HG03460 (cell line): ENCODE results near the gene KIF5A.
"Not testable (repeated sequence)": the region's sequence is repeated elsewhere in the genome, so short reads cannot be mapped to it uniquely, and the experiment has no call there.

Experiments used
- ATAC-seq: cut with Tn5 transposase; IDR thresholded peaks from one replicate; pipeline ENCODE4 v1.9.1; 2021; ENCODE audit not compliant: unreplicated experiment

Gene KIF5A

DNA sequence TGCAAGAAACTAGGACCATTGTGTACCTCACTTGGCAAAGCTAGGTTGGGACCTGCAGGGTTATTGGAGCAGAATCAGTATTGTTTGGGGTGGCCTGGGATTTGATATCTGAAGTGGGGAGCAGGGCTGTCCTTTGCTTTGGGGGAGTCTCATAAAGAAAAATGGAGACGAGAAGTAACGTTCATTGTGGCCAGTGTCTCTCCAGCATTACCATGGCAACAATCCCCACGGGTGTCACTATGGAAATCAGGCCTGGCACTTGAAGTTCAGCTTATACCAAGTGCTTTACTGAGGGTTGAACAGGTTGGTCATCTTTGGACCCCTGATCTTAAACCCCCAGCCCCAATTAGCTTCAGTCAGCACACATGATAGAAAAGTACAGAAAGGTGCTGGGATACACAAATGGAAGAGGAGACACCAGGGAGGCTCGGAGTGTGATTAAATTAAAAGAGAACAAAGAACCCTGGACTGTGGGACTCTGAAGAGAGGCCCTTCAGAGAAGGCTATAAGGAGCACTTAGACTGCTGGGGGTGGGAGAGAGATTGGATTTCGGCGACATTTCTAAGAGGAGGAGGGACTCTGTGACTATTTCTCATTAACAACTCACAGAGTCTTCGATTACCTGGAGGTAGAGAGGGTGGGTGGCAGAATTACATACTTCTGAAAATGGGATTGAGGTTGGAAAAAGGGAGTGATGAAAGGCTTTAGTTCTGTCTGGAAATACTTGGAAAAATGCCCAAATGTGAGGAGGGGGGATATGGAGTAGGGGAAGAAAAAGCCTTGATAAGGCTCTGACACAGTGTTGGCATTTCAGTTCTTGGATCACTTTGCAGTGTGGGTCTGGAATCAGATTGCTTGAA is 3.7 kb downstream of the KIF5A start:
- ATAC-seq = no peak

DNA sequence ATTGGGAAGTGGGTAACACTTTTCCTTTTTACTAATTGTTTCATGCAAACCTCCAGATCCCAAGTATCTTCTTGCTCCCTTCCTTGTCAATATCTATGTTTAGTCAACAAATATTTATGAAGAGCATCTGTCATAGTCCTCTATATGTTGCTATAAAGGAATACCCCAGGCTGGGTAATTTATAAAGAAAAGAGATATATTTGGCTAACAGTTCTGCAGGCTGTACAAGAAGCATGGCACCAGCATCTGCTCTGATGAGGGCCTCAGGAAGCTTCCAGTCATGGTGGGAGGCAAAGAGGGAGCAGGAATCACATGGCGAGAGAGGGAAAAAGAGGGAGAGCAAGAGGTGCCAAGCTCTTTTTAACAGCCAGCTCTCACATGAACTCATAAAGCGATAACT is 4.6 kb downstream of the KIF5A start:
- no peak for ATAC-seq

DNA sequence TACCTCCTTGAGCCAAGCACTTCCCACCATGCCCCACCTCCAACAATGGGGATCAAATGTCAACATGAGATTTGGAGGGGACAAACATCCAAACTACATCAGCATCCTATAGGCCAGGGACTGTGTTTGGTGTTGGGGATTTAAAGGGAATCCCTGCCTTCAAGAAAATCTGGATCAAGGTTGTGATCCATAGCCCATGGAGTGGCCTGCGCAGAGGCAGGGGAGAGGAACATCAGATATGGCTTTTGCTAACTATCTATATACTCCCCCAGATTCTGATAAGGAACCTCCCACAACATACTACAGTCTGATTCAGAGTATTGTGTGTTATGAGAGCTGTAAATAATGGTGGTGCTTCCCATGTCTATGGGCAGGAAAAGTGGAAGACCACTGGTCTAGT is 5.1 kb downstream of the KIF5A start:
- ATAC-seq = no peak

DNA sequence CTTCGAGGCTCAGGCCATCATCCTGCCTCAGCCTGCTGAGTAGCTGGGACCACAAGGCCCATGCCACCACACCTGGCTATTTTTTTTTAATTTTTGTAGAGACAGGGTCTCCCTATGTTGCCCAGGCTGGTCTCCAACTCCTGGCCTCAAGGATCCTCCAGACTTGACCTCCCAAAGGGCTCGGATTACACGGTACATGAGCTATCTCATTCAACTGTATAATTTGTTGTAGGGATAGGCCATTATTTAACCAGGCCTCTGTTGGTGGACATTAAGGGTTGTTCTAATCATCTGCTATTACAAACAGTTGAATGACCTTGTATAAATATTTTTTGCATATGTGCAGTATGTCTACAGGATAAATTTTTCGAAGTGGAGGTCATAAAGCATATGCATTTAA is 9.0 kb downstream of the KIF5A start:
- no peak for ATAC-seq

DNA sequence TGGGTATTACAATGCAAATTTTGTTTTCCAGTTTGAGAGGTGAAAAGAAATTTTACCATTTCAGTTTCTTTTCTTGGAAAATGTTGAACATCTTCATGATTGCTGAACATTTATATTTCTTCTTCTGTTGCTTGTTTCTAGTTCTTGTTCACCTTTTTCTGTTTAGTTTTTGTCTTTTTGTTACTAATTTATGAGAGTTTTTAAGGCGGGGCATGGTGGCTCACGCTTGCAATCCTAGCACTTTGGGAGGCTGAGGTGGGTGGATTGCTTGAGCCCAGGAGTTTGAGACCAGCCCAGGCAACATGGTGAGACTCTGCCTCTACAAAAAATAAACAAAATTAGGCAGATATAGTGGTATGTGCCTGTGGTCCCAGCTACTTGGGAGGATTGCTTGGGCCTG is 10.7 kb downstream of the KIF5A start:
- ATAC-seq = no peak

DNA sequence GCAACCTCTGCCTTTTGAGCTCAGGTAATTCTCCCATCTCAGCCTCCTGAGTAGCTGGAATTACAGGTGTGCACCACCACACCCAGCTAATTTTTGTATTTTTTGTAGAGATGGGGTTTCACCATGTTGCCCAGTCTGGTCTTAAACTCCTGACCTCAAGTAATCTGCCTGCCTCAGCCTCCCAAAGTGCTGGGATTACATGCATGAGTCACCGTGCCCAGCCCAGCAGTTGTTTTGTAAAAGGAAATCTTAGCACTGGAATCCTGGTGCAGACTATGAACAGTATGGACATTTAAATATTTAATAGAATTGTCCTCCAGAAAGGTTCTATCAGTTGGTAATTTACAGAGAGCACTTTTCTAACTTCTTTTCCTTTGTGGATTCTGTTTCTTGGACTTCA is 11.3 kb downstream of the KIF5A start:
- ATAC-seq = not testable (repeated sequence)

DNA sequence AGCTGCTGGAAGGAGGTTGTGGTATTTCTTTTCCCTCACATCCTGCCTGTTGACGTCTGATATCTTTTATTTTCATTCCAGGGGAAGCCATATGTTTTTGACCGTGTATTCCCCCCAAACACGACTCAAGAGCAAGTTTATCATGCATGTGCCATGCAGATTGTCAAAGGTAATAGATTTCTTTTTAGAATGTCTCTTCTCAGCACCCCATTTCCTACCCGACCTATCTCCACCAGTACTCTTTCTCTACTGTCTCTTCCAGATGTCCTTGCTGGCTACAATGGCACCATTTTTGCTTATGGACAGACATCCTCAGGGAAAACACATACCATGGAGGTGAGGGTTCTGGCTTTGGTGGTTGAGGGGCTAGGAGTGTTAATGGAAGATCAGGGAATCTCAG is 13.5 kb downstream of the KIF5A start:
- ATAC-seq = no peak

DNA sequence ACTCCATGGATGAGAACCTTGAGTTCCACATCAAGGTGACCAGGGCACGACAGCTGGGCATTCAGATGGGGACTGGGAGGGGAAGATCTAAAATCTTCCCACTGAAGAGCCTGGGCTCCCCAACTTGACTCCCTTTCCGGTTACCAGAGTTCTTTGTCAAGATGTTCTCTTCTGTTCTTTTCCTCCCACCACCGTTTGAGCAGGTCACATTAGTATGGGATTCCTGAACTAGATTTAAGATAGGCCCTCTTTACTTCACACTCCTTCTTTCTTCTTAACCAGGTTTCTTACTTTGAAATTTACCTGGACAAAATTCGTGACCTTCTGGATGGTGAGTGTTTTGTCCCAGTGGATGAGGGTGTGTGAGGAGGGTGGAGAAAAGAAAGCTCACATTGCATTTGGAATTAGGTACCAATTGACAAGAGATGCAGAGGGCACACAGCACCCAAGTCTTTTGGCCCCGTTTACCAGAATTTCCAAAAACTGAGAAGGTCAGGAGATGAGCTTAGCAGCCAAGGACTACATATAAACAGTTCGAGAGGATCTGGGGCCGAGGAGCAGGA is 14.4 kb downstream of the KIF5A start:
- no peak for ATAC-seq

DNA sequence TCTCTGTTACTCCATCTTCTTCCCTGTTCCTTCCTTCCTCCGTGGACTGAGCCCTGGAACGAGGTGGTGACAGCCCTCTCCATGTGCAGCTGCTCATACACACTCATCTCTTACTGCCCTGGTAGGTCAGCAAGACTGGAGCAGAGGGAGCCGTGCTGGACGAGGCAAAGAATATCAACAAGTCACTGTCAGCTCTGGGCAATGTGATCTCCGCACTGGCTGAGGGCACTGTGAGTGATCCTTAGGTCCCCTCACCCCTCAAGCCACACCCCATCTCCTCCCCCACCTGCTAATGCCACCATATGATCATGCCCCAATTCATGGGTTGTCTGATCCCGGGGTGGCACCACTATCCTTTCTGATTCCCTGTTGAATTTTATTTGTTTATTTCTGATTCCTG is 19.0 kb downstream of the KIF5A start:
- ATAC-seq = no peak

DNA sequence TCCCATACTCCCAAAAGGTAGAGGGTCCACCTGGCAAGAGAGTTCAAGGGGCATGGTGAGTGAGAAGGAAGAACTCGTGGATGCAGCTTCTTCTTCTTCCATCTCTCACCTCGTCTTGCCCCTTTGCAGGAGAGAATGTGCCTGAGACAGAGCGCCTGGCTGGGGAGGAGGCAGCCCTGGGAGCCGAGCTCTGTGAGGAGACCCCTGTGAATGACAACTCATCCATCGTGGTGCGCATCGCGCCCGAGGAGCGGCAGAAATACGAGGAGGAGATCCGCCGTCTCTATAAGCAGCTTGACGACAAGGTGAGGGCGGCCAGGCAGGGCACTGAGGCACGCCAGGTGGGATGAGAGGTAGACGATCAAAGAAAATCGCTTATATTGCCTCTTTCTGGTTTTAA is 20.0 kb downstream of the KIF5A start:
- no peak for ATAC-seq

DNA sequence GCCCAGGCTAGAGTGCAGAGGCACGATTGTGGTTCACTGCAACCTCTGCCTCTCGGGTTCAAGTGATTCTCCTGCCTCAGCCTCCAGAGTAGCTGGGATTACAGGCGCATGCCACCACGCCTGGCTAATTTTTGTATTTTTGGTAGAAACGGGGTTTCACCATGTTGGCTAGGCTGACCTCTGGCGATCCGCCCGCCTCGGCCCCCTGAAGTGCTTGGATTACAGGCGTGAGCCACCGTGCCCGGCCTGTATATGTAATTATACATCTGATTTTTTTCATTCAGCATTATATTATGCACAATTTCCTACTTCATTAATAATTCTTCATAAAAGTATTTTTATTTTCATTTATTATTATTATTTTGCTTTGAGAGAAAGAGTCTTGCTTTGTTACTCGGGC is 20.6 kb downstream of the KIF5A start:
- ATAC-seq = not testable (repeated sequence)

DNA sequence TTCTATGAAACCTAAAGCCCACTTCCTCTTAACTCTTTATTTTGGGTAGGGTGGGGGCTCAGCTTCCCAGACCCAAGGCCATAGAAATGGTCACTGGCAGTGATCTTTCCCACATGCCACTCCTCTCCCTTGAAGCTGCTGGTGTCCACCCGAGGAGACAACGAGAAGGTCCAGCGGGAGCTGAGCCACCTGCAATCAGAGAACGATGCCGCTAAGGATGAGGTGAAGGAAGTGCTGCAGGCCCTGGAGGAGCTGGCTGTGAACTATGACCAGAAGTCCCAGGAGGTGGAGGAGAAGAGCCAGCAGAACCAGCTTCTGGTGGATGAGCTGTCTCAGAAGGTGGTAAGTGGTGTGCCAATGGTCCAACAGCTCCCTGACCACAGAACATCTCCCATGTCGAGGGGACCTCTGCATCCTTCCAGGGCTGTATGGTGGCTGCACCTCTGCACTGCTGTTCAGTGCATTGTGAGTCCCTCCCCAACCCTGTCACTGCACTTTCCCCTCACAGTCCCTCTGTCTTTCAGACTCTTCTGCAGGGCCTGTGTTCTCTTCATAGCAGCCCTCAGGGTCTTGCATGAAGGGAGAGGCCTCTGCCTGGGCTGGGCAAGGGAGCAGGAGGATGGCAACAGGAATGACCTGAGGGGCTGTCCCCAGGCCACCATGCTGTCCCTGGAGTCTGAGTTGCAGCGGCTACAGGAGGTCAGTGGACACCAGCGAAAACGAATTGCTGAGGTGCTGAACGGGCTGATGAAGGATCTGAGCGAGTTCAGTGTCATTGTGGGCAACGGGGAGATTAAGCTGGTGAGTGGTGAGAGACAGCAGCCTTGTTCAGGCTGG is 22.3 kb downstream of the KIF5A start:
- ATAC-seq = no peak

DNA sequence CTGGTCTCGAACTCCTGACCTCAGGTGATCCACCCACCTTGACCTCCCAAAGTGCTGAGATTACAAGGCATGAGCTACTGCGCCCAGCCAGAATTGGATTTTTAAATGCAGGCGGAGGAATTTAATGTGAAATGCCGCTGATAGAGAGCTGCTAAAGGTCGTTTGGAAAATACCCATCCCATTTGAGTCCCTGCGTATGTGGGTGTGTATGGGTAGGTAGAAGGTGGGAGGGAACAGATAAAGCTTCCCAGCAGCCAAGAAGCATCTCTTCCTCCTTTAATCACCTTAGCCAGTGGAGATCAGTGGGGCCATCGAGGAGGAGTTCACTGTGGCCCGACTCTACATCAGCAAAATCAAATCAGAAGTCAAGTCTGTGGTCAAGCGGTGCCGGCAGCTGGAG is 25.0 kb downstream of the KIF5A start:
- ATAC-seq = no peak

DNA sequence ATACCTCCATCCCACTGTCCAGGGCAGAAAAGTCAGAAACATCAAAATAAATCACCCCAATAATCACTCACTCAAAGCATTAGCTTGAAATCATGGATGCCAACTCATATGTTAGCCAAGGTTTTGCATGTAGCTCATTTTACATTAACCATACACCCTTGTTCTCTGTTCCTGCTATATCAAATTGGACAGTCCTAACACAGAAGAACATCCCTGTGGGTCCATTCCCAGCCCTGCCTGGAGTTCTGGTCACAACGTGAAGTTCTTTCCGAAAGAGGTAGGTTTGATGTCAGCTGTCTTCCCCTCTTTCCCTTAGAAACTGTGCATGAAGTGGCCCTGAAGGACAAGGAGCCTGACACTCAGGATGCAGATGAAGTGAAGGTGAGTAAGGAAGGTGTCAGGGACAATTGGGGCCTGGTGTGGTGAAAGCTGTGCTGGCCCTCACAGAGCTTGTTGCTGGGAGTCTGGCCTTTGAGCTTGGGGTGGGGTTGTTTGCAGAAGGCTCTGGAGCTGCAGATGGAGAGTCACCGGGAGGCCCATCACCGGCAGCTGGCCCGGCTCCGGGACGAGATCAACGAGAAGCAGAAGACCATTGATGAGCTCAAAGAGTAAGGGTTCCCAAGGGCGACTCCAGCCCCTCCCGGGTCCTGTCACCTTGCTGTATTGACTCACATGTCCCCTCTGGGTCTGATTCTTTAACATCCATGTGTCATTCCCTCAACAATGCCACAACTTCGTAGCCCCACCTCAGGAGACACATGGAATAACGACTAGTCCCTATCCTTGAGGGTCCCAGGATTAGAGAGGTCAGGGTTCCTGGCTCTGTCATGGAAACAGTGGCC is 26.1 kb downstream of the KIF5A start:
- ATAC-seq = no peak

DNA sequence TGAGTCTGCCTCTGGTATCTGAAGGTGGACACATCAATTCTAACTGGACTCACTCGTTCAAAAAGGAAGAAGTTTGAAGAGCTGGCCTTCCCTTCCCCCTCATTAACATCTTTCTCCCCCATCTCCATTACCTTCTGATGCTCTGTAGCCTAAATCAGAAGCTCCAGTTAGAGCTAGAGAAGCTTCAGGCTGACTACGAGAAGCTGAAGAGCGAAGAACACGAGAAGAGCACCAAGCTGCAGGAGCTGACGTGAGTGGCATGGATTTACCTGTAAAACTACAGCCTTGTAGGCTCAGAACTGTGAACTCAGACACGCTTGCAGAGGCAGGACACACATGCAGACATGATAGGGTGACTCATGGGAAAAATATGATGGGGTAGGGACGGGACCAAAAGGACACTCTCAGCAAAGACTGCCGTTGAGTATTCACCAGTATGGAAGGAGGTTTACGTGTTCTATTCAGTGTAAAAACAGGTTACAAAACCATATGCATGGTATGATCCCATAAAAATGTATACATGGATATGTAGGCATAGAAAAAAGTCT is 26.8 kb downstream of the KIF5A start:
- ATAC-seq = no peak

DNA sequence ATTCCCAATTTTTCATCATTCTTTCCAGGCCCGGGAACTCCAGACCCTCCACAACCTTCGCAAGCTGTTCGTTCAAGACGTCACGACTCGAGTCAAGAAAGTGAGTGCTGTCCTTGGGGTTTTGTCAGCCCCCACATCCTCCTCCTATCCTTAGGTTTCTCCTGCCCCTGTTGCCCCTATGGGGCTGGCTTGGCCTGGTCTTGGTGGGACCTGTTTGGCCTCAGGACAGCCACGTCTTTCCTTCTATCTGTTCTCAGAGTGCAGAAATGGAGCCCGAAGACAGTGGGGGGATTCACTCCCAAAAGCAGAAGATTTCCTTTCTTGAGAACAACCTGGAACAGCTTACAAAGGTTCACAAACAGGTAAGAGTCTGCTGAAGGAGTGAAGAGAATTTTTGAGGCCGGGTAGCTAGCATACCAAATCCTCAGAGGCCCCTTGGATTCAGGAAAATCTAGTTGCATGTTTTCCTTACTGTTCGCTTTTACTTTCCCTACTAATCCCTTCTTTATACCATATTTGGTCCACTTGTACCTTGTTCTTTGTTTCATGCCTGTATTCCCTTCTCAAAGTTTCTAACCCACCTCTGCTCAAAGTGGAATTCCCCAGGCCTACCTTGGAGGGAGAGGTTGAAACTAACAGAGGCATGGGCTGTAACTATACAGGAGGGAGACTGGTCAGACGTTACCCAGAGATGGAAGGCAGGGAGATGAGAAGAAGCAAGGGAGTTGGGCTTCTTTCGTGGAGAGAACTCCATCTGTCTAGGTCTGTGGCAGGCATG is 28.3 kb downstream of the KIF5A start:
- ATAC-seq = no peak

DNA sequence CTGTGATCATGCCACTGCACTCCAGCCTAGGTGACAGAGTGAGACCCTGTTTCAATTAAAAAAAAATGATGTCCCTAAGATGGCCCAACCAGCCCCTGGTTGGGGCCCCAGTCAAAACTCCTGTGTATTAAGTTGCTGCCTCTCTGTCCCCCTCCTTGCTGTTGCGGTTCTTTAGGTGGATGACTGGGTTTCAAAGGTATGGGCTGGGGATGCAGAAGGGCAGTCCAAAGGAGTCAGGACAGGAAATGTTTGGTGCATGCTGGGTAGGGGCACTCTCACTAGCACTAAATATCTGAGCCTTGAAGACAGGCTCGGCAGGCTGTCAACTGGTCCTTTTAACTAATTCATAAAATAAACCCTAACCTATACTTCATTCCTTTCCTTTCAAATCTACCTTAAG is 29.2 kb downstream of the KIF5A start:
- no peak for ATAC-seq

DNA sequence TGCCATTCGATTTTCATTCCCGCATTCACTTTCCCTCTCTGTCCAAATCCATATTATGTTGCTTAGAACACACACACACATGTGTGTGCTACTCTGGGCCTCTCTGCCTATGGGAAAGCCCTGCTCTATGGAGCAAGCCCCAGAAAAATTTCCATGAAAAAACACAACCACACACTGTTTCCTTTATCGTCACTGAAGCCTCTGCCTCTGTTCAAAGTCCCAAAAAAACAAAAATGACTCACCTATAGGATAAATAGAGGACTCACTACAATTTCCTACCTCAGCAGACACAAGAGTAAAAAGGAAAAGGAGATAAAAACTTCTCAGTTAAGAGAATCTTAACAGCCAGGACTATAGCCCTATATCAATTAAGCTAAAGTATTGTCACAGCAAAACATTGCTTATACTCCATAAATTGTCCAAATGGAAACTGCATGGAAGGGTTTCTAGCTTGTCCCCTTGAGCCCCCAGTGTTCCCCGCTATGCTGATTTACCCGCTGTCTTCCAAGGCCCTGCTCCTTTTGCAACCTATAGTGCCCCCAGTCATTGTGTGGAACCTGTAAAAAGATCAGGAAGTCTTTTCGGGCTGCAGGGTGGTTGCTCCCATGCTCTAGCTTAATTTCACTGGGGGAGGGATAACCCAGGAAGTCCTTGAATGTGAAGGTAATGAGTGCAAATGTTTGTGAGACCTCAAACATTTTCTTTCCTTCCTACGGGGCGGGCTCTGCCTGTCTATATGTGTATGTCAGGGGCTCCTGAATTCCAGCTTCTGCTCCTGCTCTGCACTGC is 30.0 kb downstream of the KIF5A start:
- no peak for ATAC-seq

DNA sequence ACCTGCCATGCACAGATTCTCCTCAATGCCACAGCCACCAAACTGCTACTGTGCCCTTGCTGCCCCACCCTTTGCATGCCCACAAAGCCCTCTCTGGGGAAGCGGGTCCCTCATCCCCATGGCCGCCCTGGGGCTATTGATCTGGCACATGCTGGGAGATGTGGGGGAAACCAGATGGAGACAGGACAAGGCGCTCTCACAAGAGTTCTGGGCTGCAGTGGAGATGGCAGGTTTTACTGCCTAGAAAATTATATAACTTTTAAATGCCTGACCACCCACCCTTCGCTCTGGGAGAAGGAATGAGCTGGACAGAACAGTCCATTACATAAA is 30.6 kb downstream of the KIF5A start:
- ATAC-seq = no peak
